ENCODE data around the gene GABARAP.
A peak's percentile ranks its signal among the peaks of the same experiment; 100 is the strongest.

GABARAP gene

DNA sequence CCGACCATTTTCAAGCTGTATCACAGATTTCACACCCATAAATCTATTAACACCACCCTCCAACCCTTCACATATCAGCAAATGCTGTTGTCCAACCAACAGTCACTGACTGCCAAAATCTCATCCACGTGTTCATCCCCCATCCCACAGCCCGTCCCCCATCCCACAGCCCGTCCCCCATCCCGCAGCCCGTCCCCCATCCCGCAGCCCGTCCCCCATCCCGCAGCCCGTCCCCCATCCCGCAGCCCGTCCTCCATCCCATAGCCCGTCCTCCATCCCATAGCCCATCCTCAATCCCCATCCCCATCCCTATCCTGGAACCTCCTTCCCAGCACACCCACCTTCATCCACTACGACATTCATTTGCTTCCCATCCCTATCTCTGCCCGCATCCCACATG lies 36.7 kb downstream of the GABARAP start:
- peaks cover 5% of the 10 kb centered on the region for H3K27me3 Mint-ChIP-seq
- no peak for DNase-seq (ENCODE audit: low spot score in 2 of 2)
- H3K4me1 Mint-ChIP-seq = peaks cover 33% of the 10 kb centered on the region
- H3K9me3 Mint-ChIP-seq = no peaks in the 10 kb centered on the region
- peak overlapping the region; percentile 76 for H3K4me3 Mint-ChIP-seq
- H3K27ac Mint-ChIP-seq = peak overlapping the region; percentile 95
- no peaks in the 10 kb centered on the region for H3K36me3 Mint-ChIP-seq
- ATAC-seq (ENCODE audit: low read depth) = no peak

DNA sequence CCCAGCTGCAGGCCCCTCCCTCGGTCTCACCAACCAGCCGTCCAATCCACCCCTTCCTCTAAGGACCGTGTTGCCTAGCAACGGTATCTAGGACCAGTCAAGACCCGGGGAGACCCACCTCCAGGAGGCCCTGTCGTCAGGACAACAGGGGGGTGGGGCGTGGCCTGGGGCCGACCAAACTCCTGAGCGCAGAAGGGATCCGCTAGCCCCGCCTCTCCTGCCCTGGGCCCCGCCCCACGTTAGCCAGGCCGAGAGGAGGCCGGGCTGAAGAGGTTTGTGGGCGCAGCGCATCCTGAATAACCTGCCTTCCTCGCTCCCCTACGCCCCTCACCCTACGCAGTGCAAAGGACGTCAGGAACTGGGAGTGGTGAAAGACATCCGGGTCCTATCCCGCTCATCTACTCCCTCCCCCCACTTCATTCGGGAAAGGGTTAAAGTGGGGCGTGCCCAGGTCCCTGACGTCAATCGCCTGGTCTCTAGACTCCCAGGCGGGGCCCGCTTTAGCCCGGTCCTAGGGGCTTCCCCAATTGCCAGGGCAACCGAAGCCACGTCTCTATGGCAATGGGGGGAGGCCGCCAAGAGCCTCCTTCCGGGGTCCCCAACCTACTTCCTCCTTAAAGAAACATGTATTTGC lies 37.3 kb downstream of the GABARAP start:
- DNase-seq (ENCODE audit: low spot score in 2 of 2) = peak; percentile 95 to 96
- H3K9me3 Mint-ChIP-seq = no peaks in the 10 kb centered on the region
- peaks cover 5% of the 10 kb centered on the region for H3K27me3 Mint-ChIP-seq
- peak overlapping the region; percentile 76 for H3K4me3 Mint-ChIP-seq
- H3K4me1 Mint-ChIP-seq = peaks cover 33% of the 10 kb centered on the region
- peak overlapping the region; percentile 95 for H3K27ac Mint-ChIP-seq
- ATAC-seq (ENCODE audit: low read depth) = peak; percentile 82
- H3K36me3 Mint-ChIP-seq = no peaks in the 10 kb centered on the region

DNA sequence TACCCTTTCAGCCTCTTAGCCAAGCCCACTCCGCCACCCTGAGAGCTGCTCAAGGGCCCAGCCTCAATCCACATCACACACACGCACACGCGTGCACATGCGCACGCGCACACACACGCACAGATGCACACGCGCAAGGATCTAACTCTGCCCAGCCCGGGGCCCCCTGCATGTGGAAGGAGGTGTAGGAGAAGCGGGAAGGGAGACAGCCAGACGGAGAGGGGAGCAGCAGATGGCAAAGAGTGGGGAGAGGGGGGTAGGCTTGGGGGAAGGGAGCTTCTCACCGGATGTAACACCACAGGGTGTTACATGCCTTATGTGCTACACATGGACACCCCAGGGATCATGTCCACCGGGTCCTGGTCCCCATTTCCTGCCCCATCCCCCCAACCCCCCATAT lies 37.9 kb downstream of the GABARAP start:
- Mint-ChIP-seq H3K4me1 (peaks cover 33% of the 10 kb centered on the region), H3K27me3 (peaks cover 5% of the 10 kb centered on the region), H3K9me3 (no peaks in the 10 kb centered on the region), H3K4me3 (peak overlapping the region; percentile 76), H3K27ac (peak overlapping the region; percentile 95), H3K36me3 (no peaks in the 10 kb centered on the region)
- ATAC-seq (ENCODE audit: low read depth) = no peak
- no peak for DNase-seq (ENCODE audit: low spot score in 2 of 2)

DNA sequence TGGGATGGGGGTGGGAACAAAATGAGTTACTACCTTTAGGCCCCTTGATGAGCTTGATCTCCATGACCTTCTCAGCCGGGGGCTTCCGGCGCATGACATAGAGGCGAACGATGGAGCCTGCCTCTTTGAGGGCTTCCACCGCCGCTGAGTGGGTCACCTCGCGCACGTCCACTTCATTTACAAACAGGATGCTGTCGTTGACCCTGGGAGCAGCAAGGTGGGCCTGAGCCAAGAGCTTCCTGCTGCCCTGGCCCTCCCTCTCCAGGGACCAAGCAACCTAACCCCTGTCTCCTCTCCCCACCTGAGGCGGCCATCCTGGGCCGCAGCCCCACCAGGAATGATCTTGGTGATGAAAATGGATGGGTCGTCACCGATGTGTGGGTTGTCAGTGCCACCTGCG lies 38.9 kb downstream of the GABARAP start:
- DNase-seq (ENCODE audit: low spot score in 2 of 2) (no peak), ATAC-seq (ENCODE audit: low read depth) (no peak)
- Mint-ChIP-seq H3K4me1 (peaks cover 31% of the 10 kb centered on the region), H3K36me3 (no peaks in the 10 kb centered on the region), H3K27me3 (peaks cover 2% of the 10 kb centered on the region), H3K27ac (peak overlapping the region; percentile 95), H3K9me3 (no peaks in the 10 kb centered on the region), H3K4me3 (peak overlapping the region; percentile 70)

DNA sequence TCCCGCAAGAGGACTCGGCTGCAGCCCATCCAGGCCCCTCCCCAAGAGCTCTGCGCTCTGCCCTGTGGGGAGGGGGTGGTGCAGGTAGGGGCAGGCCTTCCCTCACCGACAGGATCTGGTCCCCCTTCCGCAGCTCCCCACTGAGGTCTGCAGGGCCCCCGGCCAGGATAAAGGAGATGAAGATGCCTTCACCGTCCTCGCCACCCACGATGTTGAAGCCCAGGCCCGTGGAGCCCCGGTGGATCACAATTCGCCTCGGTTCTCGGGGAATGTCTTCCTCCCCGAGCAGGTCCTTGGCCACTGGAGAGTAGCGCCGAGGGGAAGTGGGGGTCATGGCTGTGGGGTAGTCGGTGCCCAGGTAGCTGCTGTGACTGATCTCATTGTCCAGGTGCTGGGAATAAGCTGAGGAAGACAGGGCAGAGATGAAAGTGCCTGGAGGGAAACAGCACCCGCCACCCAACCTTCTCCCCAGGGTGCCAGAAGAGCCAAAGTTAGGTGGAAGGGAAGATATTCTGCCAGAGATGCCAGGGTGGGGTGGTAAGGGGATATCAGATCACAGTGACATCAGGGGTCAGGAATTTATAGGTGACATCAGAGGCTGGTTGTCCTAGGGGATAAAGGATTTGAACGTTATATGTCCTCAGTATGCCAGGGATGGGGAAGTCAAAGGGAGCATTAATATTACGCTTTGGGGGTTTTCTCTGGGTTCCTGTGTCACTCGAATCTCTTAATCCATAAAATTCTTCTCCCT lies 45.4 kb downstream of the GABARAP start:
- peaks cover 5% of the 10 kb centered on the region for H3K36me3 Mint-ChIP-seq
- H3K27me3 Mint-ChIP-seq = peaks cover 4% of the 10 kb centered on the region
- H3K27ac Mint-ChIP-seq = no peak overlapping the region
- H3K9me3 Mint-ChIP-seq = no peaks in the 10 kb centered on the region
- H3K4me1 Mint-ChIP-seq = no peaks in the 10 kb centered on the region
- DNase-seq (ENCODE audit: low spot score in 2 of 2) = no peak
- H3K4me3 Mint-ChIP-seq = no peak overlapping the region
- no peak for ATAC-seq (ENCODE audit: low read depth)

DNA sequence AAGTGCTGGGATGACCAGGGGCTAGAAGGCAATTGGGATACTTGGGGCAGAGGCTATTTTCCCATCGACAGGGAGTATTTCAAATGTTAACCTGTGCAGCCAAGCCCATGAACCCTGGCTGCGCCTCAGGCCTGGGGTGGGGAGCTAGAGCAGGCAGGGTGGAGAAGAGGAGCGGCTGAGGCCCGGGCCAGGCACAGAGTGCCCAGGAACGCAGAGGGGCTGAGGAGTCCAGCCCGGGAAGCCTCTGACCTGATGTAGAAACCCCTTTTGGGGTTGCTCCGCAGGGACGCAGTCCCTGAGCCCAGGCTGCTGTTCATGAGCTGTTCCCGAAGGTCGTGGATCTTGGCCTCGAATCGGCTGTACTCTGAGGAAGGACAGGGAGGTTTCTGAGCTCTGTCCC lies 46.3 kb downstream of the GABARAP start:
- Mint-ChIP-seq H3K4me3 (no peak overlapping the region), H3K27ac (no peak overlapping the region), H3K4me1 (no peaks in the 10 kb centered on the region), H3K9me3 (no peaks in the 10 kb centered on the region), H3K27me3 (peaks cover 4% of the 10 kb centered on the region), H3K36me3 (peaks cover 5% of the 10 kb centered on the region)
- DNase-seq (ENCODE audit: low spot score in 2 of 2) (no peak), ATAC-seq (ENCODE audit: low read depth) (no peak)

DNA sequence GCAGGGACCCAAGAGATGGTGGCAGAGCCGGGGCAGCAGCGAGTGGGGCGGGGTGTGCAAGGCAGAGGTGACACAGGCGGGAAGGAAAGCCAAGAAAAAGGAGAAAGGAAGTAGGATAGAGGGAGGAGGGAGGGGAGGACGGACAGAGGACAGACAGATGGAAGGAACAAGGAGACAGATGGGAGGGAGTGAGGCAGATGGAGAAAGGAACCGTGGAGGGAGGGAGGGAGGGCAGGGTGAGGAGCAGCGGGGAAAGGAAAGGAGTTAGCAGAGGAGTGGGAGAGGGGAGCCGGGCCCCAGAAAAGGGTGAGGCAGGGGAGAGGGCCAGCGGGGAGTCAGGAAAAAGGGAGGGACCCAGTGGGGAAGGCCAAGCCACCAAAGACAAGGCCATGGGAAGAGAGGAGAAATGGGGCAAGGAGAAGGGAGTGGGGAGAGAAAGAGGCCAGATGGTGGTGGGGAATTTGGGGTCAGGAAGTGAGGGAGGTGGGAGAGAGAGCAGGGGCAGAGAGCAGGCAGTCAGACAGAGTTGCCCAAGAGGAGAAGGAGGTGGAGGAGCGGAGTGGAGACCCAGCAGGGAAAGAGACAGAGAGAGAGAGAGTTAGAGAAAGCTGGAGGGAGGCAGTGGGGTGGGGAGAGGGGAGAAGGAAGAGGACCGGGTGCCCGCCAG lies 49.8 kb downstream of the GABARAP start:
- Mint-ChIP-seq H3K9me3 (no peaks in the 10 kb centered on the region), H3K4me1 (no peaks in the 10 kb centered on the region), H3K4me3 (no peak overlapping the region), H3K27me3 (peaks cover 4% of the 10 kb centered on the region), H3K27ac (no peak overlapping the region), H3K36me3 (peaks cover 5% of the 10 kb centered on the region)
- no peak for DNase-seq (ENCODE audit: low spot score in 2 of 2)
- ATAC-seq (ENCODE audit: low read depth) = no peak

DNA sequence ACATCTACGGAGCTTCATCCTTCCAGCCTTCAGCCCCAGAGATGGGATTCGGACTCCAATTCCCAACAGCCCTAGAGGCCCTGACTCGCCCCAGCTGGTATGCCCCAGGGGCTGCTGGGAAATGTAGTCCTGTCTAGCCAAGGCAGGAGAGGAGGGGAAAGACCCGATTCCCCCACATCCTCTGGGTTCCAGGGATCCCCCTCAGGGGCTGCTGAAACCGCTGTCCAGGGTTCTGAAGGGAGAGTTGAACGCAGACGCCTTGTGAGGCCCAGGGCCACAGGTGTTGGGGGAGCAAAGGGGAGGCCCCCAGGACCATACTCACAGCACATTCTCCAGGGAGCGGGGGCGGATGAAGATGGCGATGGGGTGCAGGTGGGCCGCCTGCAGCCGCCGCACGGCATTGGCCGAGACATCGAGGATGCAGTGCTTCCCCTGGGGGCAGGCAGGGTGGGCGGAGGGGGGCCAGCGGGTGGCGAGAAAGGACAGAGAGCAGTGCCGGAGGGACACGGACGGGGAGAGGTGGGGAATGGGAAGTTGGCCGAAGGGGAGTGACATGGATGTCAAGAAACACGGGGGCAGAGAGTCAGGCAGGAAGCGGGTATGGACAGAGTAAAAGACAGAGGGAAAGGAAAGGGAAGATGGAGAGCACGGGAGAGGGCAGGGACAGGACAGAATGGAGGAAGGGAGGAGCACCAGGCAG lies 50.5 kb downstream of the GABARAP start:
- no peak for DNase-seq (ENCODE audit: low spot score in 2 of 2)

DNA sequence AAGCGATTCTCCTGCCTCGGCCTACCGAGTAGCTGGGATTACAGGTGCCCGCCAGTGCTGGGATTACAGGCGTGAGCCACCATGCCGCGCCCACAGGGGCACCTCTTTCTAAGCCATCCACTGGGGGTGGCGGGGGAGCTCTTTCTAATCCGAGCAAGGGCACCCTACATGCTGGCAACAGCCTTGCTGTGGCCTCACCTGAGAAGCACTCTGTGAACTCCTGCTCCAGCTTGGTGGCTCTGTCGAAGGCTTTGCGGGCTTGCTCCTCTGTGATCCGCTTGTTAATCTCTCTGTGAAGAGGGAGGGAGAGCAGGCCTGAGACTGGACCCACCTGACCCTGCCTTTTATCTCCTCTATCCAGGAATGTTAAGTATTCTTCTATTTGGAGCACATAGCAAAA lies 51.2 kb downstream of the GABARAP start:
- Mint-ChIP-seq H3K9me3 (no peaks in the 10 kb centered on the region), H3K4me1 (peaks cover 4% of the 10 kb centered on the region), H3K4me3 (no peak overlapping the region), H3K36me3 (peaks cover 5% of the 10 kb centered on the region), H3K27ac (no peak overlapping the region), H3K27me3 (peaks cover 4% of the 10 kb centered on the region)
- no peak for DNase-seq (ENCODE audit: low spot score in 2 of 2)
- ATAC-seq (ENCODE audit: low read depth) = no peak

More for the DNA sequence above, 50.5 kb downstream of the GABARAP start:
- peak; percentile 54 for ATAC-seq (ENCODE audit: low read depth)
- peaks cover 5% of the 10 kb centered on the region for H3K36me3 Mint-ChIP-seq
- H3K27me3 Mint-ChIP-seq = peaks cover 4% of the 10 kb centered on the region
- H3K9me3 Mint-ChIP-seq = no peaks in the 10 kb centered on the region
- no peak overlapping the region for H3K27ac Mint-ChIP-seq
- no peak overlapping the region for H3K4me3 Mint-ChIP-seq
- H3K4me1 Mint-ChIP-seq = no peaks in the 10 kb centered on the region

DNA sequence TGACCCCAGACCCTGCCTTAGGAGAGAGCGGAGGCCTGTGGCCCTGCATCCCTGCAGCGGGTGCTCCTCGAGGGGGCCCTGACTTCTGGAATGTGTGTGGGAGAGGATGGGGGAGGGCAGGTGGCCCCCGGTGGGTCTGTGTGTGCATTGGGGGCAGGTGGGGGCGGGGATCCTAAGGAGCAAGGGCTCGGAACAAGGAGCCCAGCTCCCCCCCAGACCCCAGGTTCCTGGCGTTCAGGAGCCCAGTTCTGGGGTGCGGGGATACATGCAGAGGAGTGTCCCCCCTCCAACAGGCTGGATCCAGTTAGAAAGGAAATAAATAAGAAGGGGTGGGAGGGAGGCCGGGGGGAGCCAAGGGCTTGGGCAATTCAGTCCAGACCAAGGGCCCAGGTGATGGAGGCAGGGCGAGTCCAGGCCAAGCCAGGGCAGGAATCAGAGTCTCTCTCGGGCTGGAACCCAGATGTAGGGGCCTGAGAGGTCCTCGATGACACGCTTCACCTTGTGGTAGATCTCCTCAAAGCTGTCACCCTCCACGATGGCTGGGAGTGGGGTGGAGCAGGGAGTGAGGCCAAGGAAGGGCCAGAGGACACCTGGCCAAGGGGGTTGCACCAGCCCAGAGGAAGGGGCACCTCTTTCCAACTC lies 51.9 kb downstream of the GABARAP start:
- H3K27me3 Mint-ChIP-seq = peaks cover 4% of the 10 kb centered on the region
- H3K4me3 Mint-ChIP-seq = no peak overlapping the region
- H3K4me1 Mint-ChIP-seq = peaks cover 4% of the 10 kb centered on the region
- H3K9me3 Mint-ChIP-seq = no peaks in the 10 kb centered on the region
- DNase-seq (ENCODE audit: low spot score in 2 of 2) (no peak), ATAC-seq (ENCODE audit: low read depth) (no peak)
- H3K27ac Mint-ChIP-seq = no peak overlapping the region
- H3K36me3 Mint-ChIP-seq = peaks cover 5% of the 10 kb centered on the region

Data from memory B cell (primary cell).